Mesendoderm (in vitro differentiated cells): ENCODE measurements around the gene AIG1.
"Not testable (repeated sequence)": the region's sequence is repeated elsewhere in the genome, so short reads cannot be mapped to it uniquely, and the experiment has no call there.

Source experiments
- DNase-seq: peaks from one replicate; pipeline ENCODE4 v3.0.0; 2013
- H2AK5ac ChIP-seq: 2 replicates; pipeline ENCODE4 v1.6.1; 2013; ENCODE audit warnings: low read length, inconsistent platforms
- H2BK120ac ChIP-seq: 2 replicates; pipeline ENCODE4 v1.6.1; 2013; ENCODE audit warnings: low read depth, mild to moderate bottlenecking, low read length, moderate library complexity, mixed read lengths
- H2BK15ac ChIP-seq: replicated peaks from 2 replicates; pipeline ENCODE4 v1.6.1; 2013; ENCODE audit warnings: low read depth, mild to moderate bottlenecking, moderate library complexity
- H2BK5ac ChIP-seq: 2 replicates; pipeline ENCODE4 v1.6.1; 2013; ENCODE audit warnings: low read length, inconsistent platforms
- H3K18ac ChIP-seq: 2 replicates; pipeline ENCODE4 v1.6.1; 2013; ENCODE audit warnings: mild to moderate bottlenecking, low read length, mixed read lengths
- H3K23ac ChIP-seq: one replicate; pipeline ENCODE4 v1.6.1; 2013; ENCODE audit warnings: low read length
- H3K27ac ChIP-seq: 2 replicates; pipeline ENCODE4 v1.5.1; 2013; ENCODE audit warnings: low read depth, mild to moderate bottlenecking, inconsistent platforms, low read length, moderate library complexity
- H3K27me3 ChIP-seq: 2 replicates; pipeline ENCODE4 v1.6.1; 2013; ENCODE audit warnings: low read length, control low read depth, mild to moderate bottlenecking, inconsistent platforms; ENCODE audit not compliant: insufficient read depth, poor library complexity
- H3K36me3 ChIP-seq: 2 replicates; pipeline ENCODE4 v1.6.1; 2013; ENCODE audit warnings: low read length, inconsistent platforms; ENCODE audit not compliant: control insufficient read depth, insufficient read depth
- H3K4ac ChIP-seq: one replicate; pipeline ENCODE4 v1.6.1; 2013; ENCODE audit warnings: low read depth, mild to moderate bottlenecking, low read length, moderate library complexity
- H3K4me1 ChIP-seq: 2 replicates; pipeline ENCODE4 v1.6.1; 2013; ENCODE audit warnings: low read depth, low read length, inconsistent platforms; ENCODE audit not compliant: control insufficient read depth
- H3K4me2 ChIP-seq: 2 replicates; pipeline ENCODE4 v1.6.1; 2013; ENCODE audit warnings: low read length
- H3K4me3 ChIP-seq: 2 replicates; pipeline ENCODE4 v1.5.1; 2013; ENCODE audit warnings: mild to moderate bottlenecking, low read length
- H3K56ac ChIP-seq: one replicate; pipeline ENCODE4 v1.6.1; 2013; ENCODE audit warnings: low read length
- H3K79me1 ChIP-seq: 2 replicates; pipeline ENCODE4 v1.6.1; 2013; ENCODE audit warnings: low read length, inconsistent platforms
- H3K79me2 ChIP-seq: 2 replicates; pipeline ENCODE4 v1.6.1; 2013; ENCODE audit warnings: mild to moderate bottlenecking, low read length; ENCODE audit not compliant: control insufficient read depth, insufficient read depth
- H3K9ac ChIP-seq: 2 replicates; pipeline ENCODE4 v1.6.1; 2013; ENCODE audit warnings: low read length, inconsistent platforms
- H4K5ac ChIP-seq: one replicate; pipeline ENCODE4 v1.6.1; 2013; ENCODE audit warnings: low read length
- H4K8ac ChIP-seq: one replicate; pipeline ENCODE4 v1.6.1; 2013; ENCODE audit warnings: low read depth, mild to moderate bottlenecking, control low read depth, low read length, moderate library complexity
- WGBS: extraction: QIAGEN DNeasy Blood & Tissue Kit; methylation state at CpG from one replicate; pipeline ENCODE4 v1.1.7; 2013; ENCODE audit warnings: low lambda C conversion rate, missing lambda C conversion rate; ENCODE audit not compliant: insufficient coverage; ENCODE audit errors: extremely low coverage; 5-methylcytosine and 5-hydroxymethylcytosine counted together

The AIG1 gene

GRCh38 chr6:143339223-143339622, 278.5 kb downstream of the AIG1 start:
- no peak overlapping the region for H3K18ac ChIP-seq
- no peak for DNase-seq
- H4K8ac ChIP-seq, result no peak overlapping the region
- H3K4ac ChIP-seq, result no peak overlapping the region
- no peak overlapping the region for H2BK5ac ChIP-seq
- H4K5ac ChIP-seq, result no peak overlapping the region
- H2AK5ac ChIP-seq, result no peak overlapping the region
- no peaks in the 10 kb centered on the region for H3K4me1 ChIP-seq
- H3K79me1 ChIP-seq, result no peaks in the 10 kb centered on the region
- H3K23ac ChIP-seq, result no peak overlapping the region
- H3K27me3 ChIP-seq, result no peaks in the 10 kb centered on the region
- no peaks in the 10 kb centered on the region for H3K36me3 ChIP-seq
- no peak overlapping the region for H3K4me3 ChIP-seq
- no peak overlapping the region for H2BK120ac ChIP-seq
- no peak overlapping the region for H3K9ac ChIP-seq
- no peaks in the 10 kb centered on the region for H3K79me2 ChIP-seq
- no peak overlapping the region for H3K27ac ChIP-seq
- H2BK15ac ChIP-seq, result no peak overlapping the region
- H3K4me2 ChIP-seq, result no peak overlapping the region
- no peak overlapping the region for H3K56ac ChIP-seq

DNA sequence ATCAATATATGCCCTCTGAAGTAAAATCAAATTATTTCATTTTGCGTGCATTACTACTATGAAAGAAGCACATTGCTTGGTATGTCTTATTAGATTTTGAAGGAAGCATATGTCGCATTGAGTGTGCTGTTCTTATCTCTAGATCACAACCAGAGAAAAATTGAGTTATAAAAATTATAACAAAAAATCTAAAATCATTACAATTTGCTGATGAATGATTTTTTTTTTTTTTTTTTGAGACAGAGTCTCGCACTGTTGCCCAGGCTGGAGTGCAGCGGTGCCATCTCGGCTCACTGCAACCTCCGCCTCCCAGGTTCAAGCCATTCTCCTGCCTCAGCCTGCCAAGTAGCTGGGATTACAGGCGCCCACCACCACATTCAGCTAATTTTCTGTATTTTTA, 284.8 kb downstream of the AIG1 start:
- H3K4me2 ChIP-seq, H2AK5ac ChIP-seq, H3K27ac ChIP-seq, H3K56ac ChIP-seq, H3K79me1 ChIP-seq, H3K23ac ChIP-seq, H2BK15ac ChIP-seq, H3K18ac ChIP-seq, H2BK120ac ChIP-seq, H3K9ac ChIP-seq, H3K36me3 ChIP-seq, H4K5ac ChIP-seq, DNase-seq, H2BK5ac ChIP-seq, H3K4me3 ChIP-seq, H3K4ac ChIP-seq, H3K79me2 ChIP-seq, H4K8ac ChIP-seq, H3K27me3 ChIP-seq, H3K4me1 ChIP-seq: not testable (repeated sequence)
- no CpG with 5 or more reads among the region's 7 CpGs for WGBS

- no peak overlapping the region for H3K23ac ChIP-seq
- H3K9ac ChIP-seq, result no peak overlapping the region
- H3K79me1 ChIP-seq, result no peaks in the 10 kb centered on the region
- no peak overlapping the region for H2BK5ac ChIP-seq
- no peaks in the 10 kb centered on the region for H3K4me1 ChIP-seq
- H3K27ac ChIP-seq, result no peak overlapping the region
- H3K4ac ChIP-seq, result no peak overlapping the region
- no peaks in the 10 kb centered on the region for H3K36me3 ChIP-seq
- no peak overlapping the region for H3K4me3 ChIP-seq
- H4K5ac ChIP-seq, result no peak overlapping the region
- H3K56ac ChIP-seq, result no peak overlapping the region
- no peaks in the 10 kb centered on the region for H3K79me2 ChIP-seq
- no peak overlapping the region for H4K8ac ChIP-seq
- H2BK15ac ChIP-seq, result no peak overlapping the region
- no peak overlapping the region for H3K18ac ChIP-seq
- no peak overlapping the region for H2AK5ac ChIP-seq
- no peak for DNase-seq
- no peak overlapping the region for H3K4me2 ChIP-seq
- no peak overlapping the region for H2BK120ac ChIP-seq
- no peaks in the 10 kb centered on the region for H3K27me3 ChIP-seq
Observed at GRCh38 chr6:143346004-143346403, 285.3 kb downstream of the AIG1 start.

DNA sequence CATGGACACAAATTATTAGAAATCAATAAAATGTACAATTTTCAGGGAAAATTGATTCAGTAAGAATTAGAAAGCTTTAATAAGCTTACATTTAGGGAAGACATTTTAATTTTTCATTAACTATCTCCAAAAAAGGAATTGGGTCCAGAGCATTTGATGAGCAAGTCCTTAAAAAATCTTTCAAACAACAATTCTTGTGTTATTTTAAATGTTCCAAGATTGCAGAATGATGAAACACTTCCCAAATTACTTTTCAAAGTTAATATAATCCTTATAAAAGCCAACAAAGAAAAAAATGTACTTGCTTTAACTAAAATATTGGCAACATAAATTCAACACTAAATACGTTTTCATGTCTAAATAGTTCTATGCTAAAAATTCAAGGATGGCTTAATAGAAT, 287.8 kb downstream of the AIG1 start:
- H2BK120ac ChIP-seq, result no peak overlapping the region
- no peaks in the 10 kb centered on the region for H3K36me3 ChIP-seq
- no peak overlapping the region for H3K4me2 ChIP-seq
- H3K27ac ChIP-seq, result no peak overlapping the region
- no peaks in the 10 kb centered on the region for H3K79me1 ChIP-seq
- H2BK15ac ChIP-seq, result no peak overlapping the region
- H4K5ac ChIP-seq, result no peak overlapping the region
- H3K4ac ChIP-seq, result no peak overlapping the region
- H2AK5ac ChIP-seq, result no peak overlapping the region
- no peak overlapping the region for H3K9ac ChIP-seq
- no peaks in the 10 kb centered on the region for H3K79me2 ChIP-seq
- no peak overlapping the region for H3K4me3 ChIP-seq
- H3K4me1 ChIP-seq, result no peaks in the 10 kb centered on the region
- no peaks in the 10 kb centered on the region for H3K27me3 ChIP-seq
- WGBS, result no CpG with 5 or more reads among the region's 1 CpG
- H3K23ac ChIP-seq, result no peak overlapping the region
- no peak overlapping the region for H3K18ac ChIP-seq
- no peak overlapping the region for H3K56ac ChIP-seq
- H2BK5ac ChIP-seq, result no peak overlapping the region
- DNase-seq, result no peak
- H4K8ac ChIP-seq, result no peak overlapping the region

DNA sequence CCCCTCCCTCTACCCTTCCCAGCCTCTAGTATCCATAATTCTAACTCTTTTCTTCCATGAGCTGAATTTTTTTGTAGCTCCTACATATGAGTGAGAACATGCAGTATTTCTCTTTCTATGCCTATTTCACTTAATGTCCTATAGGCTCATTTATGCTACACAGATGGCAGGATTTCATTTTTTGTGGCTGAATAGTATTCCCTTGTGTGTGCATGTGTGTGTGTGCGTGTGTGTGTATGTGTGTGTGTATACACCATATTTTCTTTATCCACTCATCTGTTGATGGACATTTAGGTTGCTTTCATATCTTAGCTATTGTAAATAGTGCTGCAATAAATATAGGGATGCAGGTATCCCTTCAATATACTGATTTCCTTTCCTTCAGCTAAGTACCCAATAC, 288.8 kb downstream of the AIG1 start:
- Histone ChIP-seq H2BK120ac (no peak overlapping the region), H3K79me1 (no peaks in the 10 kb centered on the region), H3K9ac (no peak overlapping the region), H2BK15ac (no peak overlapping the region), H3K56ac (no peak overlapping the region), H4K5ac (no peak overlapping the region), H4K8ac (no peak overlapping the region), H3K79me2 (no peaks in the 10 kb centered on the region), H3K4me2 (no peak overlapping the region), H3K4ac (no peak overlapping the region), H3K36me3 (no peaks in the 10 kb centered on the region), H3K18ac (no peak overlapping the region), H2BK5ac (no peak overlapping the region), H3K4me1 (no peaks in the 10 kb centered on the region), H3K27ac (no peak overlapping the region), H3K4me3 (no peak overlapping the region), H3K23ac (no peak overlapping the region), H2AK5ac (no peak overlapping the region), H3K27me3 (no peaks in the 10 kb centered on the region)
- WGBS, result no CpG with 5 or more reads among the region's 1 CpG
- DNase-seq, result no peak

DNA sequence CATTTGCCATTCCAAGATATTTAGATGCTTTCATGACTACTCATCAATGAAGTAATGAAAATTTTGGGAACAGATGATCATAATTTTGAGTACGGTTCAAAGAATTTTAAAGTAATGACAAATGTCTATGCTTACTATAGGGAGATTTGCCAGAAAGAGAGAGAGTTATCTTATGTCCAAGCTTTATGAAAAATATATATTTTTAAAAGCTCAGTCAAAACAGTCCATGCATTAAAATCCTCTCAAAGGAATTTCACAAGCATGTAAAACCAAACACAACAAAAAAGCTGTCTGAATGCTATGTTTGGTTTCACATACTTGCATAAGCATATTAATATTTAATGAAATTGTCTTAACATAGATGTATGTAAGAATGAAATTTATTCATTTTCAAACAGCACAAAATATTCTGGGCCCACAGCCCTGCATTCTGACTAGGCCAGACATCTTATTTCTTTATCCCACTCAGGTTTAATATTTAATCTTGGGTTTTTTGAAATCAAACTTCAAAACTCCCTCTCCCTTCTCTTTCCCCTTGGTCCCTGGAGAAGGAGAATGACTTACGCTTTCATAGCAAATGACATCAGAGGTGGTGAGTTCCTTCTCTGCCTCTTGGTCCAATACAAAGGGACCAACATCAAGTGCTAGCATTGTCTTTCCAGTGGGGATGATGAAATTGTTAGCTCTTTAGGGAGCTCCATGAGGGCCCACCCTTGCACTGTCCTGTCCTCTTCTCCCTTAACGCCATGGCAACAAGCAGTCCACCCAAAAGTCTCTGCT, 295.6 kb downstream of the AIG1 start:
- H4K5ac ChIP-seq, result no peak overlapping the region
- no peak overlapping the region for H2BK15ac ChIP-seq
- no peaks in the 10 kb centered on the region for H3K36me3 ChIP-seq
- no peaks in the 10 kb centered on the region for H3K4me1 ChIP-seq
- no peak overlapping the region for H3K4ac ChIP-seq
- H3K9ac ChIP-seq, result no peak overlapping the region
- H3K4me3 ChIP-seq, result no peak overlapping the region
- no peak for DNase-seq
- H3K79me1 ChIP-seq, result no peaks in the 10 kb centered on the region
- H3K4me2 ChIP-seq, result no peak overlapping the region
- H2BK5ac ChIP-seq, result no peak overlapping the region
- no peak overlapping the region for H3K27ac ChIP-seq
- H3K27me3 ChIP-seq, result no peaks in the 10 kb centered on the region
- H3K23ac ChIP-seq, result no peak overlapping the region
- no peak overlapping the region for H2AK5ac ChIP-seq
- no peaks in the 10 kb centered on the region for H3K79me2 ChIP-seq
- no CpG with 5 or more reads among the region's 3 CpGs for WGBS
- no peak overlapping the region for H3K56ac ChIP-seq
- no peak overlapping the region for H4K8ac ChIP-seq
- no peak overlapping the region for H3K18ac ChIP-seq
- no peak overlapping the region for H2BK120ac ChIP-seq
